GM12892 (cell line): ENCODE data around the gene SKIL.

Source experiments
- POLR2A ChIP-seq: IDR thresholded peaks from 2 replicates; pipeline ENCODE4 v1.6.1; 2011; ENCODE audit warnings: low read depth, low read length, control low read depth
- POLR2AphosphoS5 ChIP-seq: IDR thresholded peaks from 2 replicates; pipeline ENCODE4 v1.6.1; 2011; ENCODE audit warnings: low read depth, low read length, control low read depth

DNA sequence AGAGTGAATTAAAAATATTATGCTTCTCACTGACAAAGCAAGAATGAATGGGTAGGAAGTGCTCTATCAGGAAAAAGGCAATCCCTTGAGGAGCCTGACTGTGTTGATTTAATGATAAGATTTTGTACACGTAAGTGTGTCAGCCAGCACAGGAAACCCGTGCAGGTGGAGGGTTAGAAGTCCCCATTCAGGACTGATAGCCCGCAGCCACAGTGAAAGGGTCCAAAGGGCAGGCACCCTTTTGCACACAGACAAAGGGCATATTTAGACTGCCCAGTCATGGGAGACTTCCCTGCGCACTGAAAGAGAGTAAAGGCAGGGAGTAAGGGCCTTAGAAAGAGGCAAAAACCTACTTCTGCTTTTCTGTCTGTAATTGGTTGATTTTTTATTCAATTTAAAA is 26.4 kb upstream of the SKIL start:
- TF ChIP-seq POLR2AphosphoS5 (no peak), POLR2A (no peak)
